Skeletal muscle cell (primary cell): ENCODE results near the gene KLHL1.

Experiments
- DNase-seq: peaks from one replicate; pipeline ENCODE4 v3.0.0-alpha.2; 2010; ENCODE audit warnings: low read depth
- H3K4me3 ChIP-seq: 2 replicates; pipeline ENCODE4 v1.5.1; 2011; ENCODE audit warnings: low read depth, mild to moderate bottlenecking, control low read depth, low read length, moderate library complexity

Gene KLHL1

DNA sequence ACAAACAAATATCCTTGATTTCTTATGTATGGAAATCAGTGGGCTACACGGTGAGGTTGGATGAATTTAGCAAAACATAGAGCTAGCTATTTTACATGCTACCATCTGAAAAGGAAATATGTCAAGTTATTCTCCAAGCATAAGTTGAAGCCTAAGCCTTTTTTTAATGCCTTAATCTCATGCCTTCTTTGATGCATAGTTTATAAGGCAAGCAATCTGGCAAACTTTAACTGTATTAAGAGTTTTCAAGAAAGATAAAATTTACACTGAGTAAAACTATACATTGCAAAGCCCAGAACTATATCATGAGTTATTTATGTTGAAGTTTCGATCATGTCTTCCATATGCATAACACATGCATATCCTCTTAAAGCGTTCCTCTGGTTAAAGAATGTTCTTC lies 85.6 kb downstream of the KLHL1 start:
- no peak overlapping the region for H3K4me3 ChIP-seq
- no peak for DNase-seq

DNA sequence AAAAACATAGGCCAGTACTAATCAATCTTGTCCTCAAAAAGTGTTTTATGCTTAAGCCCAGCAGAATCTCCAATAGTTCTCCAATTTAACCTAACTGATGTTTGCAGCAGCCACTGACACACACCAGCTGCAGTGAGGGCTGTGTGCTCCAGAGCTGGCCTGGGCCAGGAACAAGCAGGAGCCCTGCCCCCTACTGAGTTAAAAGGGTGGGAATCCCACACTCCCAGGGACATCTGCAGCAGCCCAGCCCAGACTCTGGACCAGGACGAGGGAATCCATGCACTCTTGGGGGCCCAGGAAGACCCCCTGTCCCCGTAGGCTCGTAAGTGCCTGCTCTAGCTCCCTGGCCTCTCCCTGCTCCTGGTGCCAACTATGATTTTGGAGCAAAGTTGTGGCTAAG lies 92.1 kb downstream of the KLHL1 start:
- no peak overlapping the region for H3K4me3 ChIP-seq
- no peak for DNase-seq

DNA sequence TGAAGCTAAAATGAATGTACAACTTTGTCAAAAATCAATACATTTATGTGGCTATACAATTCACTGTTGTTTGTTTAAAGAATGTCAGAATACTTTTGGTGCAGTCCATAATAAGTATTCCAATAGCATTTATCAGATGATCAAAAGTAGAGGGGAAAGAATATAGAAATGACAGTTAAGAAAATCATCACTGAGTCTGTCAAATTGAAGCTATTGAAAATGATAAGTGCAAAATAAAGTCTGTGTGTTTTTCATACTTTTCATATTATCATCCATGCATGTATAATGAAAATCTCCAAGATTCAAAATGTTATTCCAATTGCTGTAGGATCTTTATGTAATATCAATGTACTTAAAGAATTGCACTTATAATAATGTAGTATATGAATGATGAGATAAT lies 93.9 kb downstream of the KLHL1 start:
- H3K4me3 ChIP-seq, result no peak overlapping the region
- DNase-seq, result no peak

DNA sequence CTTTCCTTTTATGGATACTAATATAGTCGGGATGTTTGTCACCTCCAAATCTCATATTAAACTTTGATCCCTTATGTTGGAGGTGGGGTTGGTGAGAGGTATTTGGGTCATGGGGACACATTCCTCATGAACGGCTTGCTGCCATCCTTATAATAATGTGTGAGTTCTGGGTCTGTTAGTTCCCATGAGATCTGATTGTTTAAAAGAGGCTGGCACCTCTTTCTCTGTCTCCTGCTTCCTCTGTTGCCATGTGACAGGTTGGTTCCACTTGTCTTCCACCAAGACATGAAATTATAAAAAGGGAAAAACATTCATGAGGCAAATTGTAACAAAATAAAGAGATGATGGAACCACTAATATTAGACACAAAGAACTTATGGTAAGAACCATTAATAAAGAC lies 108.4 kb downstream of the KLHL1 start:
- no peak overlapping the region for H3K4me3 ChIP-seq
- DNase-seq, result no peak

DNA sequence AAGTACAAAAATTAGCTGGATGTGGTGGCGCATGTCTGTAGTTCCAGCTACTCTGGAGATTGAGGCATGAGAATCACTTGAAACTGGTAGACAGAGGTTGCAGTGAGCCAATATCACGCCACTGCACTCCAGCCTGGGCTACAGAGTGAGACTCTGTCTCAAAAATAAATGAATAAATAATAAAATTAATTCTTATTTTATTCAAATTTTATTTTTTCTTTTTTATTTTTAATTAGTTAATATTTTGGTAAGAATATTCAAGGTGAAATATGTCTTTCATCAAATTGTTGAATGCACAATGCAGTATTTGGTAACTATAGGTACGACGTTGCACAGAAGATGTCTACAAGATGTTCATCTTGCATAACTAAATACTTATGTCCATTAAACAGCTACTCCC lies 111.2 kb downstream of the KLHL1 start:
- H3K4me3 ChIP-seq, result no peak overlapping the region
- DNase-seq, result no peak

DNA sequence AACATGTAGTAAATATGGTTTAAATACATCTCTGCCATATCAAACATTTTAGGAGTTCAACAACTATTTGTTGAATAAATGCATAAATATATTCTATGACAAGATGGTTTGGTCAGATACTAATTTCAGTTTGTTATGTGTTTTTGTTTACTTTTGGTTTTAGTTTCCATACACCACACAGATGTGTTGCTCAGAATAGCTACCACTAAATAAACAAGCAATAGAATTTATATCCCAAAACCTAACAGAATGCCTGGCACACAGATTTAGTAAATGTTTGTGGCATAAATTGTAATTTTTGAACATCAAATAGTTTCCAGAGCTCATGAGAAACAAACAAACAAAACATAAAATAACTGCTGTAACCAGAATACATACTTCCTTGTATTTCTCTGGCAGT lies 127.5 kb downstream of the KLHL1 start:
- no peak overlapping the region for H3K4me3 ChIP-seq
- DNase-seq, result no peak

DNA sequence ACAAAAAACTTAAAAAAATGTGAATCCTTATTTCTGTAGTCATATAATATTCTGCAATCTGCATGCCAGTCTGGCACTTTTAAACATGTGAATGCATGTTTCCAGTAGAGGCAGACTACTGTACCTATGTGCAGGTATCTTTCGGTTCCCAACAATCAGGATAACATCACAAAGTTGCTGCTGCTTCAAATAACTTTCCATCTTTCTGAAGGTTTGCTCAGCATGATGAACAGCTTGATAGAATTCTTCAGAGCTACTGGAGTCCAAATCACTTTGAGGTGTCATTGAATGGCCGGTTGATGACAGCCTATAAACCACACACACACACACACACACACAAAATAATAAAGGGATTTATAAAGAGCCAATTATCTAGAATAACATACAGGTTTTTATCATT lies 132.8 kb downstream of the KLHL1 start:
- no peak for DNase-seq
- no peak overlapping the region for H3K4me3 ChIP-seq

DNA sequence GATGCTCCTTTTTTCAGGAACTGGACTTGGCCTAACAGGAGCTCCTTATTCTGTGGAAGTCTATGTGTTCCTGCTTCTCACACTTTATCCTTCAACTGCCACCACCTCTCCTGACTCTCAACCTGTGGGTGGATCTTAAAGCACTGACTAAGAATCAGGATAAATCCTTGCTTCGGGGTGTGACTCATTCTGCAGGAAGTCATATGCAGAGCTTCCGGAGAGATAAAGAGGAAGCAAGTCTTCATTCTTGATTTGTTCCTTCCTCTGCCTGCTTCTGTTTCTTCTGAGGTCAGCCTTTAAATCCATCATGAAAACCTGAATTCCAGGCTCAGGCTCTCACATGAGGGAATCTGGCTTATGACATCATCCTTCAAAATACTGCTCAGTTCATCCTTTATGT lies 137.7 kb downstream of the KLHL1 start:
- DNase-seq, result no peak
- no peak overlapping the region for H3K4me3 ChIP-seq

DNA sequence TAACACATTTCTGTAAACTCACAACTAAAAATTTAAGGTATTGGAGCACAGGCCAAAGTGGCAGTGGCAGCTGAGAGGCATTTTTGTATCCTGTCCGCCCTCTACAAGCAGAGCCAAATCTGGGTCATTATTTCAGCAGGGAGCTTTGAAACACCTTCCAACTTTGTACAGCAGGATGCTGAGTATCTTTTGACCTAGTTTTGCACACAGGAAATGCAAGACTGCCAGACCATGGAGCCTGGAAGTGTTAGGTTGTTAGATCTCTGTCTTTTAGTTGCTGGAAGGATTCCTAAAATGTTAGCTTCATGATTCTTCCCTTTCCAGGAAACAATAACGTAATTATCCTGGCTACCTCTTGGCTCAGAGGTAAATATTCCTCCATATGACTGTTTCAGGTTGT lies 149.2 kb downstream of the KLHL1 start:
- no peak overlapping the region for H3K4me3 ChIP-seq
- no peak for DNase-seq

DNA sequence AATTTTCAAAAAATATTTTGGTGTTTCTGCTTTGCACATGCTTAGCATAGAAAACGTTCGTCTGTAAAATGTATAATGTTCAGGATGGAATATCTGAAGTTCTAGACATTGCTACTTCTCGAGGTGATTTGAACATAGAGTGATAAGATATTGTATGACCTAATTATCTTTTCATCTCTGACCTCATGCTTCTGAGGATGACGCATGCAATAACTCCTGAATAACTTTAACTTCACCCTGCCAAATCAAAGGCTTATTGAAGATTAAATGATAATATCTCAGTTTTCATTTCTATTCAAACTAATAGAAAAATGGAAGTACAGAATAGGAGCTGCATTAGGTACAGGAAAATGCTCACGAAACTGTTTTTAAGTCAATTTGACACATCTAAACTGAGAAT lies 151.4 kb downstream of the KLHL1 start:
- no peak for DNase-seq
- no peak overlapping the region for H3K4me3 ChIP-seq

DNA sequence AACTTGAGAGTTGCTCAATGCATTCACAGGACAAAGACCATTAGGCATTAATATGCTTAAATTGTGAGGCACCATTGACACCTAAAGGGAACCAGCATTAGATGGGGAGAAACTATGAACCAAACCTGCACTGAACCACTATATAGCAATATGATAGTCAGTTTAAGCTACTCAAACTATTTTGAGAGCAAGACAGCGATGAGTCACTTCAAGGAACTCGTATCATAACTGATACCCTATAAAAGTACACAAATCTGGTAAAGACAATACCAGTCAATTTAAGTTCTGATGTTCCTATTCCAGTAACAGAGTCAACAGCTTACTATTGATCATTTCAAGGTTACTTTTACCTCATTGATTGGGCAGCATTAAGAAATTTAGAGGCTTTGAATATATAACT lies 151.9 kb downstream of the KLHL1 start:
- no peak overlapping the region for H3K4me3 ChIP-seq

DNA sequence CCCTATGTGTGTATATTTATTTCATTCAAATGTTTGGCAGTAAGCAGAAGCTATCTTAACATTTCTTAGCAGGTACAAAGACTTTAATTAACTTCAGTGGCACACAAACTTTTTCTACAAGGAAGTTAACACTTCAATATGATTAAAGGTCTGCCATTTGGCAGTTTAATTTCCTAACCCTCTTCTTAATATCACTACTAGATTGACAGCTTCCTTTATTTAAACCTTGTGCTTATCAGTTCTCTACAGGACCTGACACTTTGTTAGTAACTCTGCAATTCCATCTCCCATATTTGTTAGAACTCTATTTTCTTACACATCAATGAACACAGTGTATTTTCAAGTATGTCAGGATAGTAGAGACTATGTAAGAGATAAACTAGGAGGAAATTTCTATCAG lies 153.0 kb downstream of the KLHL1 start:
- no peak for DNase-seq
- H3K4me3 ChIP-seq, result no peak overlapping the region

More for the DNA sequence above, 151.9 kb downstream of the KLHL1 start:
- no peak for DNase-seq

DNA sequence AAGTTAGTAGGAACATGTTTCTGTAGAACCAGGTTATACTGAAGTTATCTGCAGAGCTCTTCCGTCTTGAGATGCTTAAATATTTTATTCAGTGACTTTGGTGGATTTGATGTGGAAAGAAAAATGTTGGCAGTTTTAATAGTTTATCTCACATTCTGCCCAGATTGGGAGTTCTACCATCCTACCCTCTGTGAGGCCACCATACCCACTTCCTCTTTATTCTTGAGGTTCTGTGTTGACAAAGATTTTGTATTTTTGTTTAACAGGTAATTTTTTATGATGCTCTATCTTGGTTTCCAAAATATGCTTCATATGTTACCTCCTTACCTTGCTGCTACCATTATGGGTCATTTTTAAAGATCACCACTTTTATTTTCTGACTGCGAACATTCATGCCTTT lies 156.8 kb downstream of the KLHL1 start:
- no peak overlapping the region for H3K4me3 ChIP-seq
- DNase-seq, result no peak

DNA sequence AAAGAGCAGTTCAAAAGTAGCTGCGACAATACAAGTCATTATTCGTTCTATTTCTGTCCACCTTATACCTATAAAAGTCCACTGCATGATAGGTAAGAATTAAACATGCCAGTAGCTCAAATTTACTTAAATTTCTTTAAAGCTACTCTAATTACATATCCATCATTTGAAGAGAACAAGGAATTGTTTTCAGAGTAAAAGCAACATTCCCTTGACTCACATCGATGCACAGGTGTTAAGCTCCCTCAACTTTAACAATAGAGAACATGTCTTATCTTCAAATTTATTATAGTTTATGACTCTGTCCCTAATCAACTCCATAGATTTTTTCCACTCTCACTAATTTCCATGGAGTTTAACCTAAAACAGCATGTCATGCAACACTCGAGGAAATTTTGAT lies 158.1 kb downstream of the KLHL1 start:
- H3K4me3 ChIP-seq, result no peak overlapping the region
- DNase-seq, result no peak

DNA sequence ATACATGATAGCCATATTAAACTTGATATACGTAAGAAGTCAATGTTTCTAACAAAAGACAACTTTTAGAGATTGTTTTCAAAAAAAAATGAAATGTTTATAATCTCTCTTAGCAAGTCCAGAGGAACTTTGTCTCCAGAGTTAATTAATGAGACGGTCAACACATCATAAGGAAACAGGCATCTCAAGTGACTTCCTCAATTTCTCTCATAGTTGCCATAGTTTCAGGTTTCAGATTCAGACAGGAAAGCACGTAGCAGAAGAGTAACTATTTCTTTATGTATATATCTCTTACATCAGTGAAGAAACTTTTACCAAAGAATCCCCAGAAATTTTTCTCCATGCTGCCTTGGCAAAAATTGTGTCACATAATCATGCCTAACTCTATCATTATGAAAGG lies 160.2 kb downstream of the KLHL1 start:
- DNase-seq, result no peak
- no peak overlapping the region for H3K4me3 ChIP-seq

DNA sequence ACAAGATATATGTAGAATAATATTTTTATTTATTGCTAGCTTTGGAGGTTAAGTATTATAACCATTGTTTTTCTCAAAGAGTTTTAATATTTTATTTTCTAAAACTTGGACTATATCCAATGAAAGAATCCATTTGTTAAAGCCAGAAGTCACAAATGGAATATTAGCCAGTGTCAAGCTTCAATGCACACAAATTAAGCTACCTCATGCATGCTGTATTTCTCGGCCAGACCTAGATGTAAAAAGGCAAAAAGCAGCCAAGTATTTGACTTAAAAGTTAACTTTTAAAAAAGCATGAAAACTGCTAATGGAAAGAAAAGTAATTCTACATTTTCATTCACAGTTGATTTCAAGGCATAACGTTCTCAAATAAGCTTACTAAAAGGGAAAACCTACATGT lies 160.7 kb downstream of the KLHL1 start:
- DNase-seq, result no peak
- H3K4me3 ChIP-seq, result no peak overlapping the region

DNA sequence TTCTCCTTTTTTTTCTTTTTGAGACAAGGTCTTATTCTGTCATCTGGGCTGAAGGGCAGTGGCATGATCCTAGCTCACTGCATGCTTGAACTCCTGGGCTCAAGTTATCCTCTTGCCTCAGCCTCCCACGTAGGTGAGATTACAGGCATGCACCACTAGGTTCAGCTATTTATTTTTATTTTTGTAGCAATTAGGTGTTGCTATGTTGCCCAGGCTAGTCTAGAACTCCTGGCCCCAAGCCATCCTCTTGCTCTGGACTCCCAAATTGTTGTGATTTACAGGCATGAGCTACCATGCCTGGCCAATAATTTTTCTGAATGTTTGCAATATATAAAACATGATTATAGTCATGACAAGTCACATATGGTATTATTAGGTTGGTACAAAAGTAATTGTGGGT lies 161.7 kb downstream of the KLHL1 start:
- no peak for DNase-seq
- H3K4me3 ChIP-seq, result no peak overlapping the region

DNA sequence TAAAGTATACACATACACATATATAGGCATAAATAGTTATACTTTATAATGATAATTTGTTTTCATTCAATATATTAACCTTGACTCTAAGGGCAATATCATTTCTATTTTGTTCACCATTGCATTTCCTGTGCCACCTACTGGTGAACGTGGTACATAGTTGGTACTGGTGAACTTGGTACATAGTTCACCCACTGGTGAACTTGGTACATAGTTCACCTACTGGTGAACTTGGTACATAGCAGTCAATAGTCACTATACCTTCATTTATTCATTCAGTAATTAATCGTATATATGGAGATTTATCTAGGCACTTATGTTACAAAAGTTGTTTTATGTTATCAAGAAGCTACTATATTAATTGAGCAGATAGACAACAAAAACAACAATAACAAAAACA lies 173.2 kb downstream of the KLHL1 start:
- no peak for DNase-seq
- H3K4me3 ChIP-seq, result no peak overlapping the region

DNA sequence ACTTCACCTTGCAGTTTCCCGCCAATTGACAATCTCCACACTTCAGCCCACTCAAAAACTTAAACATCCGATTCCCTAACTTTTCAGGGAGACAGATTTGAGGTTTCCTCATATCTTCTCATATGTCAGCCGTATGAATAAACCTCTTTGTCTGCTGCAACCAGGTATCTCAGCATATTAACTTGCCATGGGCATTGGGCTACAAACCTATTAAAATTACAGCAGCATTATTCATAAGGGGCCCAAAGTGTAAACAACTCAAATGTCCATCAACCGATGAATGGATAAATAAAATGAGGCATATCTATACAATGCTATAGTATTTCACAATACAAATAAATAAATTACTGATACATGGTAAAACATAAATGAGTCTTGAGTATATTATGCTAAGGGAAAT lies 180.0 kb downstream of the KLHL1 start:
- DNase-seq, result no peak
- no peak overlapping the region for H3K4me3 ChIP-seq

DNA sequence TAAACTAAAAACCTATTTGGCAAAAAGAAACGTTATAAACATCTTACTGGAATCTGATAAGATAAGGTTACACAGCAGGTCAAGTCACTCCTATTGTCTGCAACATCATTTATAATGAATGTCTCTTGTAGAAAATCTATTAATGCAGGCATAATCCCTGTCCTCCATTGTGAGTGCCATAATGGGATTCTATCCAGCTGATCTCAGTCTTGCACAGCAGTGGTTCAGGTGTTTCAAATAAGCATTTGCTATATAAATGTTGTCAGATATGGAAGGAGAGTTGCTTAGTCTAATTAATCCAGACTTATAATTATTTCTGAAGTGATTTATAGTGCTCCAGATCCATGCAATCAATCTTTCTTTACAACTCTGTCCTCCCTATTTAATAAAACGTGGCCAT lies 187.1 kb downstream of the KLHL1 start:
- DNase-seq, result no peak

DNA sequence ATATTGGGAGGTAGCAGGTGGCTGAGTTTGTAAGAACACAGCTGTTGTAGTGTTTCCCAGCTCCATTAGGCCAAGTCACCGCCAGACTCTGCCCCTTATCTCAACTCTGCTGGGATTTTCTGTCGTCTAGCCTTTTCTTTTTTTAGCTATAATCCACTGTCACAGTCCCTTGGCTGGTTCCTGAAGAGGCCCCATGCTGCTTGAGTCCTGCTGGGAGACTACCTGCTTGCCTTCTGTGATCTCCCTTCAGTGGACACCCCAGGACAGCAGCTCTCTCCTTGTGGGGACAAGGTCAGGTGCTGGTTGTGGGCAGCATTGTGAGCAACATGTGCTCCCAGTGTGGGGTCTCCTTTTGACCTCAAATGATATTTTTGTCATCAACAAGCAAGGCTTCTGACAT lies 195.6 kb downstream of the KLHL1 start:
- DNase-seq, result no peak
- no peak overlapping the region for H3K4me3 ChIP-seq

More for the DNA sequence above, 187.1 kb downstream of the KLHL1 start:
- H3K4me3 ChIP-seq, result no peak overlapping the region

DNA sequence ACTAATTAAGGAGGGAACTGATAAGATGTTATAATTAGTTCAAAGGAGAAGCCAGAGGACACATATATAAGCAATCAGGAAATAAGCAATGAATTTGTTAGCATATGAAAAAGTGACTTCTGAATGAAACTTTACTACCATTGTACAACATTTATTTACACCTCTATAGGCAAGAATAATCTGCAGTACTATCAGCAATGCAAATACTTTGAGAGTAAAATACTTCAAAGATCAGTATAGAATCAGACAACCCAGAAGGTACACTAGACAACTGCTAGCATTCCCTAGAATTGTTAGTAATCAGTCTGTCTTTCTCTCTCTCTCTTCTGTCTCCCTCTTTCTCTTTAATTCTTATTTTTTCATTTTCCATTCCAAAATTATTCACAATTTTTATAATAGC lies 197.5 kb downstream of the KLHL1 start:
- DNase-seq, result no peak
- H3K4me3 ChIP-seq, result no peak overlapping the region

DNA sequence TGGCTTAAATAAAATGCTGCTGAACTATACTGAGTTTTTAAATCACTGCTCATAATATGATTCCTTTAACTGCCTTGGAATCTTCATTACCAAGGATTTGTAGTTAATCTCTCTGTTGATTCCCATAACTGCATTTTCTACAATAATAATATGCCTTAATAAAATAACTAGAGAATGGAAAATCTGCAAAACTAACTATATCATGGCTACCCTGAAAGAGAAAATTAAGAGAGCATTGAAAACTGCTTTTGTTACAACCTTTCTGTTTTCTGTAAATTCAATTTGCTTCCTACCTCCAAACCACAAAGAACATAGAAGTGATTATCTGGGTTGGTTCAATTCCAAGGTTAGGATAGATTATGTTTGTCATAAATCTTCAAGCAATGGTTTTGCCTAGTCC lies 203.5 kb downstream of the KLHL1 start:
- H3K4me3 ChIP-seq, result no peak overlapping the region
- no peak for DNase-seq
